ENCODE results near the gene P2RY13.

P2RY13 gene

GRCh38 chr3:151320131-151320530 lies 9.2 kb downstream of the P2RY13 start:
- Histone ChIP-seq H3K36me3 (ENCODE audit: control insufficient read depth, insufficient read depth, low read length, severe bottlenecking) (no peaks in the 10 kb centered on the region), H3K27me3 (replicated peaks; ENCODE audit: control insufficient read depth, insufficient read depth, low read length) (no peaks in the 10 kb centered on the region), H3K9me3 (ENCODE audit: control insufficient read depth, low read length) (peaks cover 3% of the 10 kb centered on the region), H3K4me3 (ENCODE audit: low read length) (peak overlapping the region; percentile 22), H3K9ac (ENCODE audit: low read length) (peak overlapping the region; percentile 48), H3K4me1 (ENCODE audit: control insufficient read depth, insufficient read depth, low read length) (peaks cover 36% of the 10 kb centered on the region)
- DNase-seq (ENCODE audit: low read depth): no peak

GRCh38 chr3:151319628-151320027 lies 9.7 kb downstream of the P2RY13 start:
- Histone ChIP-seq H3K4me1 (ENCODE audit: control insufficient read depth, insufficient read depth, low read length) (peaks cover 36% of the 10 kb centered on the region), H3K9me3 (ENCODE audit: control insufficient read depth, low read length) (peaks cover 8% of the 10 kb centered on the region)
- DNase-seq (ENCODE audit: low read depth): peak; percentile 40

GRCh38 chr3:151318991-151319390 lies 10.4 kb downstream of the P2RY13 start:
- Histone ChIP-seq H3K36me3 (ENCODE audit: control insufficient read depth, insufficient read depth, low read length, severe bottlenecking) (no peaks in the 10 kb centered on the region), H3K4me3 (ENCODE audit: low read length) (no peak overlapping the region), H3K9ac (ENCODE audit: low read length) (no peak overlapping the region), H3K4me1 (ENCODE audit: control insufficient read depth, insufficient read depth, low read length) (peaks cover 36% of the 10 kb centered on the region), H3K9me3 (ENCODE audit: control insufficient read depth, low read length) (peaks cover 11% of the 10 kb centered on the region), H3K27me3 (replicated peaks; ENCODE audit: control insufficient read depth, insufficient read depth, low read length) (no peaks in the 10 kb centered on the region)
- DNase-seq (ENCODE audit: low read depth): no peak

More at GRCh38 chr3:151319628-151320027, 9.7 kb downstream of the P2RY13 start:
- peak overlapping the region; percentile 48 for H3K9ac ChIP-seq (ENCODE audit: low read length)
- peak overlapping the region; percentile 22 for H3K4me3 ChIP-seq (ENCODE audit: low read length)
- H3K36me3 ChIP-seq (ENCODE audit: control insufficient read depth, insufficient read depth, low read length, severe bottlenecking): no peaks in the 10 kb centered on the region
- no peaks in the 10 kb centered on the region for H3K27me3 ChIP-seq (replicated peaks; ENCODE audit: control insufficient read depth, insufficient read depth, low read length)

- Histone ChIP-seq H3K4me3 (ENCODE audit: low read length) (no peak overlapping the region), H3K36me3 (ENCODE audit: control insufficient read depth, insufficient read depth, low read length, severe bottlenecking) (no peaks in the 10 kb centered on the region), H3K4me1 (ENCODE audit: control insufficient read depth, insufficient read depth, low read length) (peaks cover 36% of the 10 kb centered on the region), H3K9ac (ENCODE audit: low read length) (peak overlapping the region; percentile 40), H3K9me3 (ENCODE audit: control insufficient read depth, low read length) (peaks cover 11% of the 10 kb centered on the region), H3K27me3 (replicated peaks; ENCODE audit: control insufficient read depth, insufficient read depth, low read length) (no peaks in the 10 kb centered on the region)
- DNase-seq (ENCODE audit: low read depth): no peak
These were observed 11.0 kb downstream of the P2RY13 start for GRCh38 chr3:151318313-151318712.

GRCh38 chr3:151316267-151316991 lies 12.9 kb downstream of the P2RY13 start, which contains the start of gene GPR87:
TSS of gene GPR87 (minus strand) at chr3:151316820. CDS start at chr3:151300100, 16,720 bp downstream.
- DNase-seq (ENCODE audit: low read depth): no peak
- H3K4me3 ChIP-seq (ENCODE audit: low read length): no peak within 1 kb of the TSS
- no peak within 1 kb of the TSS for H3K9ac ChIP-seq (ENCODE audit: low read length)

GRCh38 chr3:151315846-151316245 lies 13.5 kb downstream of the P2RY13 start:
- H3K4me1 ChIP-seq (ENCODE audit: control insufficient read depth, insufficient read depth, low read length): peaks cover 34% of the 10 kb centered on the region
- H3K9ac ChIP-seq (ENCODE audit: low read length): no peak overlapping the region
- no peak for DNase-seq (ENCODE audit: low read depth)
- H3K36me3 ChIP-seq (ENCODE audit: control insufficient read depth, insufficient read depth, low read length, severe bottlenecking): no peaks in the 10 kb centered on the region
- H3K4me3 ChIP-seq (ENCODE audit: low read length): no peak overlapping the region
- no peaks in the 10 kb centered on the region for H3K27me3 ChIP-seq (replicated peaks; ENCODE audit: control insufficient read depth, insufficient read depth, low read length)
- peaks cover 11% of the 10 kb centered on the region for H3K9me3 ChIP-seq (ENCODE audit: control insufficient read depth, low read length)

More at GRCh38 chr3:151316267-151316991, 12.9 kb downstream of the P2RY13 start, which contains the start of gene GPR87:
- Histone ChIP-seq H3K4me1 (ENCODE audit: control insufficient read depth, insufficient read depth, low read length) (peaks cover 36% of the 10 kb centered on the region), H3K9me3 (ENCODE audit: control insufficient read depth, low read length) (peaks cover 11% of the 10 kb centered on the region), H3K36me3 (ENCODE audit: control insufficient read depth, insufficient read depth, low read length, severe bottlenecking) (no peaks in the 10 kb centered on the region), H3K27me3 (replicated peaks; ENCODE audit: control insufficient read depth, insufficient read depth, low read length) (no peaks in the 10 kb centered on the region)

- H3K27me3 ChIP-seq (replicated peaks; ENCODE audit: control insufficient read depth, insufficient read depth, low read length): no peaks in the 10 kb centered on the region
- H3K4me3 ChIP-seq (ENCODE audit: low read length): no peak overlapping the region
- H3K36me3 ChIP-seq (ENCODE audit: control insufficient read depth, insufficient read depth, low read length, severe bottlenecking): no peaks in the 10 kb centered on the region
- no peak for DNase-seq (ENCODE audit: low read depth)
- H3K4me1 ChIP-seq (ENCODE audit: control insufficient read depth, insufficient read depth, low read length): peaks cover 27% of the 10 kb centered on the region
- peaks cover 11% of the 10 kb centered on the region for H3K9me3 ChIP-seq (ENCODE audit: control insufficient read depth, low read length)
- H3K9ac ChIP-seq (ENCODE audit: low read length): no peak overlapping the region
These were observed 14.2 kb downstream of the P2RY13 start for GRCh38 chr3:151315136-151315535.

GRCh38 chr3:151314593-151314992 lies 14.8 kb downstream of the P2RY13 start:
- no peaks in the 10 kb centered on the region for H3K36me3 ChIP-seq (ENCODE audit: control insufficient read depth, insufficient read depth, low read length, severe bottlenecking)
- no peak overlapping the region for H3K4me3 ChIP-seq (ENCODE audit: low read length)
- no peak for DNase-seq (ENCODE audit: low read depth)
- H3K9ac ChIP-seq (ENCODE audit: low read length): no peak overlapping the region
- H3K9me3 ChIP-seq (ENCODE audit: control insufficient read depth, low read length): peaks cover 11% of the 10 kb centered on the region
- no peaks in the 10 kb centered on the region for H3K27me3 ChIP-seq (replicated peaks; ENCODE audit: control insufficient read depth, insufficient read depth, low read length)
- peaks cover 21% of the 10 kb centered on the region for H3K4me1 ChIP-seq (ENCODE audit: control insufficient read depth, insufficient read depth, low read length)

GRCh38 chr3:151314137-151314536 lies 15.2 kb downstream of the P2RY13 start:
- Histone ChIP-seq H3K4me1 (ENCODE audit: control insufficient read depth, insufficient read depth, low read length) (peaks cover 17% of the 10 kb centered on the region), H3K27me3 (replicated peaks; ENCODE audit: control insufficient read depth, insufficient read depth, low read length) (no peaks in the 10 kb centered on the region), H3K9me3 (ENCODE audit: control insufficient read depth, low read length) (peaks cover 11% of the 10 kb centered on the region), H3K9ac (ENCODE audit: low read length) (no peak overlapping the region), H3K36me3 (ENCODE audit: control insufficient read depth, insufficient read depth, low read length, severe bottlenecking) (no peaks in the 10 kb centered on the region), H3K4me3 (ENCODE audit: low read length) (no peak overlapping the region)
- DNase-seq (ENCODE audit: low read depth): no peak

GRCh38 chr3:151312972-151313371 lies 16.4 kb downstream of the P2RY13 start:
- Histone ChIP-seq H3K9ac (ENCODE audit: low read length) (no peak overlapping the region), H3K4me3 (ENCODE audit: low read length) (no peak overlapping the region), H3K4me1 (ENCODE audit: control insufficient read depth, insufficient read depth, low read length) (peaks cover 9% of the 10 kb centered on the region), H3K36me3 (ENCODE audit: control insufficient read depth, insufficient read depth, low read length, severe bottlenecking) (no peaks in the 10 kb centered on the region), H3K9me3 (ENCODE audit: control insufficient read depth, low read length) (peaks cover 11% of the 10 kb centered on the region), H3K27me3 (replicated peaks; ENCODE audit: control insufficient read depth, insufficient read depth, low read length) (no peaks in the 10 kb centered on the region)
- DNase-seq (ENCODE audit: low read depth): no peak

- Histone ChIP-seq H3K9me3 (ENCODE audit: control insufficient read depth, low read length) (peaks cover 2% of the 10 kb centered on the region), H3K9ac (ENCODE audit: low read length) (no peak overlapping the region), H3K36me3 (ENCODE audit: control insufficient read depth, insufficient read depth, low read length, severe bottlenecking) (no peaks in the 10 kb centered on the region), H3K4me1 (ENCODE audit: control insufficient read depth, insufficient read depth, low read length) (peaks cover 28% of the 10 kb centered on the region), H3K27me3 (replicated peaks; ENCODE audit: control insufficient read depth, insufficient read depth, low read length) (no peaks in the 10 kb centered on the region), H3K4me3 (ENCODE audit: low read length) (no peak overlapping the region)
- no peak for DNase-seq (ENCODE audit: low read depth)
These were observed 19.8 kb downstream of the P2RY13 start for GRCh38 chr3:151309566-151309965.
